Effector memory CD4-positive, alpha-beta T cell (primary cell): ENCODE data around the gene HTT.
"Not testable (repeated sequence)": the region's sequence is repeated elsewhere in the genome, so short reads cannot be mapped to it uniquely, and the experiment has no call there.

Source experiments
- DNase-seq, 3 donors: peaks; one replicate each; pipeline ENCODE4 v3.0.0-alpha.2; 2020
- H3K27ac ChIP-seq: 2 replicates; pipeline ENCODE4 v1.7.0; 2013; ENCODE audit warnings: mild to moderate bottlenecking, low read length, moderate library complexity; ENCODE audit not compliant: insufficient read depth, poor library complexity, severe bottlenecking
- H3K27me3 ChIP-seq: replicated peaks from 2 replicates; pipeline ENCODE4 v1.7.0; 2013; ENCODE audit warnings: mild to moderate bottlenecking, low read length; ENCODE audit not compliant: insufficient read depth, control insufficient read depth, poor library complexity, severe bottlenecking
- H3K36me3 ChIP-seq: 2 replicates; pipeline ENCODE4 v1.7.0; 2013; ENCODE audit warnings: mild to moderate bottlenecking, low read length, moderate library complexity; ENCODE audit not compliant: control insufficient read depth, insufficient read depth
- H3K4me1 ChIP-seq: 2 replicates; pipeline ENCODE4 v1.7.0; 2013; ENCODE audit warnings: low read length, mild to moderate bottlenecking; ENCODE audit not compliant: control insufficient read depth, insufficient read depth, poor library complexity, severe bottlenecking
- H3K4me3 ChIP-seq: 2 replicates; pipeline ENCODE4 v1.7.0; 2013; ENCODE audit warnings: low read length, low read depth, mild to moderate bottlenecking; ENCODE audit not compliant: insufficient read depth, poor library complexity, severe bottlenecking
- H3K9me3 ChIP-seq: 2 replicates; pipeline ENCODE4 v1.7.0; 2013; ENCODE audit warnings: mild to moderate bottlenecking, low read length, moderate library complexity; ENCODE audit not compliant: control insufficient read depth

The HTT gene

DNA sequence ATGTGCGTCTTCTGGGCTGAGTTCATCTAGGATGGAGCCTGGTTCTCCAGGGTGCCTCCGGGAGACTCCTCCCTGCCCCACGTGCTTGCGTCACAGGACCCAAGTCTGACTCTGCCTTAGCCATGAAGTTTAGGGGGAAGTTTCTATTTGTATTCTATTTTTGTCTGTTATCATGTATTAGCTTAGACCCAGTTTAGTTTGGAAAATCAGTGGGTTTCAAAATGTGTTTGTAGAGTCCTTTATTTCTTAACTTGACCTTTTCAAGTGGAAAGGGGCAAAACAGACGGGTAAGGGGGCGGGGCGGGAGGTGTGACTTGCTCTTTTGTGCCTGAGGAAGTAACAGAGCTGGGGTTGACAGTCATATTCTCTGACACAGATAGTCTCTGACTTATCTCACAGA, 86.0 kb downstream of the HTT start:
- no peaks in the 10 kb centered on the region for H3K4me1 ChIP-seq
- H3K4me3 ChIP-seq = no peak overlapping the region
- no peaks in the 10 kb centered on the region for H3K27me3 ChIP-seq
- H3K9me3 ChIP-seq = no peaks in the 10 kb centered on the region
- H3K36me3 ChIP-seq = peaks cover 32% of the 10 kb centered on the region
- H3K27ac ChIP-seq = no peak overlapping the region
- DNase-seq = no peak

DNA sequence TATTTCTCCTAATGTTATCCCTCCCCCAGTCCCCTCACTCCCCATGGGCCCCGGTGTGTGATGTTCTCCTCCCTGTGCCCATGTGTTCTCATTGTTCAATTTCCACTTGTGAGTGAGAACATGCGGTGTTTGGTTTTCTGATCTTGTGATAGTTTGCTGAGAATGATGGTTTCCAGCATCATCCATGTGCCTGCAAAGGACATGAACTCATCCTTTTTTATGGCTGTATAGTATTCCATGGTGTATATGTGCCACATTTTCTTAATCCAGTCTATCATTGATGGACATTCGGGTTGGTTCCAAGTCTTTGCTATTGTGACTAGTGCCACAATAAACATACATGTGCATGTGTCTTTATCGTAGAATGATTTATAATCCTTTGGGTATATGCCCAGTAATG, 86.6 kb downstream of the HTT start:
- not testable (repeated sequence) for DNase-seq, H3K4me3 ChIP-seq, H3K27ac ChIP-seq, H3K4me1 ChIP-seq, H3K9me3 ChIP-seq, H3K27me3 ChIP-seq
- H3K36me3 ChIP-seq = peaks cover 32% of the 10 kb centered on the region

DNA sequence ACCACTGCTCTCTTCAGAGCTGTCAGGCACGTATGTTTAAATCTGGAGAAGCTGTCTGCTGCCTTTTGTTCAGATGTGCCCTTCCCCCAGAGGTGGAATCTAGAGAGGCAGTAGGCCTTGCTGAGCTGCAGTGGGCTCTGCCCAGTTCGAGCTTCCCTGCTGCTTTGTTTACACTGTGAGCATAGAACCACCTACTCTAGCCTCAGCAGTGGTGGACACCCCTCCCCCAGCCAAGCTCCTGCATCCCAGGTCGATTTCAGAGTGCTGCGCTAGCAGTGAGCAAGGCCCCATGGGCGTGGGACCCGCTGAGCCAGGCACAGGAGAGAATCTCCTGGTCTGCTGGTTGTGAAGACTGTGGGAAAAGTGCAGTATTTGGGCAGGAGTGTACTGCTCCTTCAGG, 92.0 kb downstream of the HTT start:
- peaks cover 16% of the 10 kb centered on the region for H3K36me3 ChIP-seq
- DNase-seq, H3K4me1 ChIP-seq: not testable (repeated sequence)

DNA sequence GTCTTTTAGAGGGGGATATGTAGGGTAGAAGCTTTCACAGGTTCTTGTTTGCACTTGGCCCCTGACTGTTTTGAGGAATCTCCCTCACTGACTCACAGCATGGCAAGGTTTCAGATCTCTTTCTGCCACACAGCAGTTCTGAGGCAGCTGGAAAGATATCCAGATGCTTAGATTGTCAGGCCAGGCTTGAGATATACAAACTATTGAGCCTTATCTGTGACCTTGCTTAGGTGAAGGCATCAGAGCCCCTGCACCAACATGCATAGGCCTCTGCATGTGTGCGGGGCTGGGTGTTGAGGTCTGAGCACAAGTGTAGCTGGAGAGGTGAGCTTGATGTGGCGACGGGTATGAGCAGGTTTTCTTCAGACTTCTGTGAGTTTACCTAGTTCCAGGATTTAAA, 93.5 kb downstream of the HTT start:
- H3K9me3 ChIP-seq = no peaks in the 10 kb centered on the region
- peaks cover 26% of the 10 kb centered on the region for H3K36me3 ChIP-seq
- no peak for DNase-seq
- no peak overlapping the region for H3K27ac ChIP-seq
- H3K4me1 ChIP-seq = no peaks in the 10 kb centered on the region
- H3K27me3 ChIP-seq = no peaks in the 10 kb centered on the region
- H3K4me3 ChIP-seq = no peak overlapping the region

More for the DNA sequence above, 92.0 kb downstream of the HTT start:
- not testable (repeated sequence) for H3K4me3 ChIP-seq, H3K9me3 ChIP-seq, H3K27ac ChIP-seq, H3K27me3 ChIP-seq

DNA sequence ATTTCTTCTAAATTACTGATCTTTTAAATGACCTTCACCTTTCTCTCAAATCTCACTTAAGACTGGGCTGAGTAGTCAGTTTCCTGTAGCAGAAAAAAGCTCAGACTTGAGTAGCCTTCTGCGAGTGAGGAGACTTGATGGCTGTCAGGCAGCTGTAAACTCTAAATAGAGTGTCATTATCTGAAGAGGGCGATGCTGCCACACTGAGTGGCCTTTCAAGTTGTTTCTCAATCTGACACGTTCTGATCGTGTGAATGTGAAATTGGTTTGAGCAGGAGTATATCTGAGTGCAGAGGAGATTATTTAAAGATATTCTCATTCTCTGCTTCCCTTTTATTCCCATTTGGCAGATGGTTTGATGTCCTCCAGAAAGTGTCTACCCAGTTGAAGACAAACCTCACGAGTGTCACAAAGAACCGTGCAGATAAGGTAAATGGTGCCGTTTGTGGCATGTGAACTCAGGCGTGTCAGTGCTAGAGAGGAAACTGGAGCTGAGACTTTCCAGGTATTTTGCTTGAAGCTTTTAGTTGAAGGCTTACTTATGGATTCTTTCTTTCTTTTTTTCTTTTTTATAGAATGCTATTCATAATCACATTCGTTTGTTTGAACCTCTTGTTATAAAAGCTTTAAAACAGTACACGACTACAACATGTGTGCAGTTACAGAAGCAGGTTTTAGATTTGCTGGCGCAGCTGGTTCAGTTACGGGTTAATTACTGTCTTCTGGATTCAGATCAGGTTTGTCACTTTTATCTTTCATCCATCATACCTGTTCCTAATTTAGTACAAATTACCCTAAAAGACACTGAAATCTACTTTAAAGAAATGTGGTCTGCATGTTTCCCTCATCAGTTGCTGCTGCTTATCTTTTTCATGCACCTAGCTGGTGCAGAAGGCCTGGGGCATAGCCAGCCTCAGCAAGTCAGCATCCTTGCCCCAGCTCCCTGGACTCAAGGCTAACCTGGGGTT, 100.2 kb downstream of the HTT start:
- peaks cover 52% of the 10 kb centered on the region for H3K36me3 ChIP-seq
- no peak overlapping the region for H3K27ac ChIP-seq
- H3K27me3 ChIP-seq = no peaks in the 10 kb centered on the region
- DNase-seq = no peak
- H3K9me3 ChIP-seq = no peaks in the 10 kb centered on the region
- H3K4me3 ChIP-seq = no peak overlapping the region
- no peaks in the 10 kb centered on the region for H3K4me1 ChIP-seq

DNA sequence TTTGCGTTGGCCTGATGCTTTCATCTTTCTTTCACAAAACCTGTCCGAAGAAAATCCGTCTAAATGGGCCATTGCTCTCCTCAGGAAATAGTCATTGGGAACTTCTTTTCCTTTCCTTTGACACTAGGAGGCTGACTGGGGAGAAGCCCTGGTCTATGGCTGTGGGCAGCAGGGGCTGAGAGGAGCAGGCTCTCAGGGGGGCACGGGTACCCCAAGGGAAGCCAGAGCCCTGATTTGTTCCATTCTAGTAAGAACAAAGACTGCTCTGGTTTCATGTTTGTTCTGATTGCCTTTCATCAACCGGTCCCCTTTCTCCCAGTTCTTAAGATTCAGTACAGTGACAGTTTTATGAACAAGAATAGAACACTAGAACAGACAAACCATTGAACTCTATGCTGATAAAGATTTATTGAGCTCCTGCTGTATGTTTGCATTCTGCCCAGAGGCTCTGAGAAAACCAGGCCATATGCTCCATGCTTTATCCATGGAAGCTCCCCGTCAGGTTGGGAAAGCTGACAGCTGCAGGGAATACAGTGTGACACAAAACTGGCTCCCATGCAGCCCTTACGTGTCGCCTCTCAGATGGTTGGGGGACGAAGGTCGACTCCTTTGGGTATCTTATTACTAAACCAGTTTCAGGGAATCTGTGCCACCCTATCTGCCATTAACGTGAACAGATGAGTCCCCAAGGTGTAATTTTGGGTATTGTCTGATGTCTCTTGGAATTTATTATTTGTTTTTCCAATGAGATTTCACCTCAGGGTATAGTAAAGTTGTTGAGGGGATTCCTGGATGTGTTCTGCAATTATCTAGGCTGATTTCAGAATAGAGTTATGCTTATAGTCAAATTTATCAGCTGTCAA, 102.1 kb downstream of the HTT start:
- H3K9me3 ChIP-seq = no peaks in the 10 kb centered on the region

DNA sequence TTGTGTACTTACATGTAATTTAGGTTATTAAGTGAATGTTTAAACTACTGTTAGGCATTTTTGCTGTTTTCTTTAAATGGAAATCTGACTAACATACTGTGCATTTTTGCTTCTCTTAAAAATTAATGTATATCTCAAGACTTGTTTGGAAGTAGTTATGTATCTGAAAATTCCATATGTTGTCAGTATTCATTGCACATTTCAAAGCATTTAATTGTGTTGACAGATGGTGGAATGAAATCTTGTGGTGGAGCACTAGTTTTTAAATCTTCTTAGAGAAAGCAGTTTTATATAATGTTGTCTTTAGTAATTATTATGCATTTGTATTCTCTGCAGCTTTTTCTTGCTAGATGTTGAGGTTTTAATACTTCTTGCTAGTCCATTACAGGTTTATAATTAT, 102.9 kb downstream of the HTT start:
- no peak for DNase-seq
- H3K4me3 ChIP-seq = no peak overlapping the region
- no peak overlapping the region for H3K27ac ChIP-seq
- no peaks in the 10 kb centered on the region for H3K27me3 ChIP-seq
- peaks cover 70% of the 10 kb centered on the region for H3K36me3 ChIP-seq
- H3K4me1 ChIP-seq = no peaks in the 10 kb centered on the region
- H3K9me3 ChIP-seq = no peaks in the 10 kb centered on the region

More for the DNA sequence above, 102.1 kb downstream of the HTT start:
- Histone ChIP-seq H3K27me3 (no peaks in the 10 kb centered on the region), H3K27ac (no peak overlapping the region), H3K36me3 (peaks cover 66% of the 10 kb centered on the region), H3K4me1 (no peaks in the 10 kb centered on the region), H3K4me3 (no peak overlapping the region)
- DNase-seq = no peak

DNA sequence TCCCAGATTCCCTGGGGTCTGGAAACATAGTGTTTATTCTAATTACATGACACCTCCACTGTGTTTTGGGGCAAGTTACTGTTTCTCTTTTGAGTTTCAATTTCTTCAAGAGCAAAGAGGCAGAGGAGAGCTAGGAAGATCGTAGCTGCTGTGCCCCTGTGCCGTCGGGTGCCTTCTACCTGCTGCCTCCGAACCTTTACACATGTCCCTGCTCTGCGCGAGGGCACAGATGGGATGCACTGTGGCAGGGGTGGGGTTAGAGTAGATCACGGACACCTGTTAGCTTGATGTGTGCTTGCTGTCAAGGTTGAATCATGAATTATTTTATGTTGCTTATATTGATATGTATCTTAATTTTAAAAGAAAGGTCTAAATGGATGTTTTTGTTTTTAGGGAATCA, 103.4 kb downstream of the HTT start:
- Histone ChIP-seq H3K36me3 (peaks cover 70% of the 10 kb centered on the region), H3K4me1 (no peaks in the 10 kb centered on the region), H3K9me3 (no peaks in the 10 kb centered on the region), H3K27ac (no peak overlapping the region), H3K4me3 (no peak overlapping the region), H3K27me3 (no peaks in the 10 kb centered on the region)
- DNase-seq = no peak

DNA sequence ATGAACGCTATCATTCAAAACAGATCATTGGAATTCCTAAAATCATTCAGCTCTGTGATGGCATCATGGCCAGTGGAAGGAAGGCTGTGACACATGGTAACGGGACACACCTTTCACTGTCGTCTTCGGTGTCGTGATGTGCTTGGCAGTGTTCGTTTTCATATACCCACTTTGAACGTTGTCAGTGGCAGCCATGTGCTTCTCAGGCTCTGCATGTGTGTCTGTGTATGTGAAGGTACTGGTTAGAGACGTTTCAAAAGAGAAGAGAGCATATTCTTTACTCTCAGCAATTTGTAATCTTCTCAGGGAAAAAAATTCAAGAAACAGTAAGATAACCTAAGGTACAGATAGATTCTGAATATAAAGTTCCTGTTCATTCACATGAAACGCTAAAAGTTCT, 103.9 kb downstream of the HTT start:
- Histone ChIP-seq H3K9me3 (no peaks in the 10 kb centered on the region), H3K4me1 (no peaks in the 10 kb centered on the region)

More for the DNA sequence above, 103.9 kb downstream of the HTT start:
- Histone ChIP-seq H3K36me3 (peaks cover 69% of the 10 kb centered on the region), H3K27ac (no peak overlapping the region), H3K4me3 (no peak overlapping the region), H3K27me3 (no peaks in the 10 kb centered on the region)
- no peak for DNase-seq
